Transverse colon (tissue), 4 donors: ENCODE results near the gene GPC6. TPM values are rescaled to one million over a fixed set of nuclear protein-coding genes. Genes with fewer than 3 reads are reported as not detected.

ENCODE experiments used
- DNase-seq: peaks from one replicate; pipeline ENCODE4 v3.0.0-alpha.2; 2019
- H3K27ac ChIP-seq, 4 donors: fragments of 200-600 bp; sonication (generic); 2 replicates each; pipeline ENCODE4 v1.5.1; 2016 to 2018; ENCODE audit warnings: inconsistent platforms in 4 of 4
- H3K27me3 ChIP-seq: fragments of 200-600 bp; sonication (generic); 2 replicates; pipeline ENCODE4 v1.5.1; 2017; ENCODE audit warnings: inconsistent platforms
- H3K36me3 ChIP-seq, 4 donors: fragments of 200-600 bp; sonication (generic); 2 replicates each; pipeline ENCODE4 v1.5.1; 2017 to 2019; ENCODE audit warnings: inconsistent platforms in 4 of 4
- H3K4me1 ChIP-seq, 4 donors: fragments of 200-600 bp; sonication (generic); 2 replicates each; pipeline ENCODE4 v1.5.1; 2017 to 2020; ENCODE audit warnings: inconsistent platforms in 4 of 4
- H3K4me3 ChIP-seq, 4 donors: fragments of 200-600 bp; sonication (generic); 1 replicate in 1 of 4; 2 replicates in 3 of 4; pipeline versions ENCODE4 v1.5.1 to v1.6.1; 2017 to 2019; ENCODE audit warnings: inconsistent platforms in 4 of 4
- H3K9me3 ChIP-seq, 2 donors: fragments of 200-600 bp; sonication (generic); 2 replicates each; pipeline ENCODE4 v1.5.1; 2017 to 2019; ENCODE audit warnings: inconsistent platforms in 2 of 2
- CTCF ChIP-seq, 5 experiments: fragments of 200-600 bp in 3 of 5; fragments of 450-650 bp in 2 of 5; sonication (generic) in 3 of 5; IDR thresholded peaks; 1 replicate in 2 of 5; 2 replicates in 3 of 5; pipeline ENCODE4 v1.5.1; 2016 to 2017; ENCODE audit warnings: antibody characterized with exemption in 5 of 5, inconsistent platforms in 3 of 5, mild to moderate bottlenecking in 2 of 5, moderate library complexity in 1 of 5
- EP300 ChIP-seq: sonication (generic); formaldehyde crosslinking; IDR thresholded peaks from one replicate; pipeline ENCODE4 v1.6.1; 2017; ENCODE audit warnings: antibody characterized with exemption, low read depth
- POLR2A ChIP-seq: fragments of 450-650 bp; IDR thresholded peaks from one replicate; pipeline ENCODE4 v1.6.1; 2016; ENCODE audit warnings: antibody characterized with exemption, mild to moderate bottlenecking, moderate library complexity
- POLR2AphosphoS5 ChIP-seq, 3 donors: sonication (generic); formaldehyde crosslinking; IDR thresholded peaks; one replicate each; pipeline ENCODE4 v1.6.1; 2016; ENCODE audit warnings: antibody characterized with exemption in 3 of 3
- WGBS, 2 donors: methylation state at CpG; one replicate each; pipeline ENCODE4 v1.1.5; 2018; ENCODE audit warnings: low coverage in 1 of 2; 5-methylcytosine and 5-hydroxymethylcytosine counted together
- in situ Hi-C, 4 donors: fragments of 200-750 bp; cut with MboI; loops; one replicate each; pipeline versions ENCODE4 v1.15.0 to v1.15.1; 2017; ENCODE audit warnings: low sequenced_read_pairs in 3 of 4, low pct_ligation_motif_present in 1 of 4, low pct_unique_long_range_greater_than_20kb in 1 of 4
- intact Hi-C: fragments of 100-400 bp; cut with DNase I; formaldehyde crosslinking; loops from one replicate; pipeline ENCODE4 v1.15.1; 2023; ENCODE audit warnings: low total_unique reads
- total RNA-seq, 4 donors: library from RNA; depleted of rRNA; stranded (reverse); fragments of >200 nt; gene quantifications; one replicate each; pipeline ENCODE4 v1.1.0, GENCODE V29; 2016

The GPC6 gene
- total RNA-seq, 4 donors from 2014 or later, result 0.75 to 5.7 (median 4.0) TPM

GRCh38 chr13:93398167-93399035, 171.8 kb downstream of the GPC6 start:
- Histone ChIP-seq H3K36me3 (no peaks in the 10 kb centered on the region), H3K9me3 (no peaks in the 10 kb centered on the region), H3K27me3 (no peaks in the 10 kb centered on the region), H3K4me1 (no peaks in the 10 kb centered on the region), H3K4me3 (no peak overlapping the region), H3K27ac (no peak overlapping the region)
- intact Hi-C loops, result no loop called here
- TF ChIP-seq POLR2AphosphoS5 (IDR thresholded peaks at IDR 0.05) (no peak), EP300 (no peak), CTCF (IDR thresholded peaks at IDR 0.05) (no peak), POLR2A (no peak)
- in situ Hi-C loops, result no loop called here
- no peak for DNase-seq
- 59 to 72% methylated on average over 4 of the region's 4 CpGs for WGBS, 2 donors

DNA sequence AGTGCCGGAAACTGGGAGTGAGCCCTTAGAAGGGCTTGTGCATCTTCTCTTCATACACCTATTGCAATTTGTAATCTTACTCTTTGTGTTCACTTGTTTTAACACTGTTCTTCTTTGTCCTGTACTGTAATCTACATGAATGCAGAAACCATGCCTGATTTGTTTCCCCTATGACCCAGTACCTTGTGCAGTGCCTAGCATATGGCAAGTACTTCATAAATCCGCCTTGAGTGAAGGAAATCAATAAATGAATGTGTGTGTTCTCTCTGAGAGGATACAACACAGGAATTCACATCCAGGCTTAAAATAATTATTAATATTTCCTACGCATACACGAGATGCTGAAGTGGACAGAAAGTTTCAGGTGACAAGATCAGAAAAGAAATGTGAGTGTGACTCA, 172.6 kb downstream of the GPC6 start:
- intact Hi-C loops, result no loop called here
- no peaks in the 10 kb centered on the region for H3K4me1 ChIP-seq
- no peak for DNase-seq
- no peaks in the 10 kb centered on the region for H3K9me3 ChIP-seq
- in situ Hi-C loops, result no loop called here
- no peaks in the 10 kb centered on the region for H3K27me3 ChIP-seq
- 83 to 88% methylated on average over 3 to 4 of the region's 4 CpGs for WGBS, 2 donors
- H3K4me3 ChIP-seq, result no peak overlapping the region
- H3K36me3 ChIP-seq, result no peaks in the 10 kb centered on the region
- TF ChIP-seq EP300, result no peak
- TF ChIP-seq POLR2A, result no peak
- TF ChIP-seq CTCF (IDR thresholded peaks at IDR 0.05), result no peak
- no peak for TF ChIP-seq POLR2AphosphoS5 (IDR thresholded peaks at IDR 0.05)
- no peak overlapping the region for H3K27ac ChIP-seq

- Histone ChIP-seq H3K27ac (no peak overlapping the region), H3K9me3 (no peaks in the 10 kb centered on the region), H3K36me3 (no peaks in the 10 kb centered on the region), H3K4me1 (no peaks in the 10 kb centered on the region), H3K27me3 (no peaks in the 10 kb centered on the region), H3K4me3 (no peak overlapping the region)
- intact Hi-C loops, result no loop called here
- in situ Hi-C loops, result no loop called here
- WGBS, 2 donors, result 63 to 75% methylated on average over 1 to 2 of the region's 2 CpGs
- TF ChIP-seq CTCF (IDR thresholded peaks at IDR 0.05) (no peak), POLR2A (no peak), EP300 (no peak)
- no peak for DNase-seq
These were observed 179.5 kb downstream of the GPC6 start for GRCh38 chr13:93406136-93406535.

DNA sequence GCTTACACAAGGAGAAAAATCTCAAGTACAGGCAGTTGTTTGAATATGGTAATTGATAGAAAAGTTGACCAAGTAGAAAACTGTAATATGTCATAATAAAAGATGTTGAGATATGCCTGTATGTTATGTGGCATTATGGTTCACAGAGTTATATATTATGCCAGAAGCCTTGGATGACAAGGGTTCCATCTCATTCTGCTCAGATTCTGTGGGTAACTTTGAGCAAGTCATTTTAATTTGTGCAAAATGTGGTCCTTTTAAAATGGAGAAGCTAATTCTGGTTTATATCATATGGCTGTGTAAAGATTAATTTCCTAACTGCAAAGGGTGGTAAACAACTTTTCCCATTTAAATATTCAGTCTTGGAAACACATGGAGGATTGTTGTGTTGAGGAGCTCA, 180.9 kb downstream of the GPC6 start:
- in situ Hi-C loops, result no loop called here
- intact Hi-C loops, result no loop called here
- DNase-seq, result no peak
- no peaks in the 10 kb centered on the region for H3K4me1 ChIP-seq
- H3K36me3 ChIP-seq, result no peaks in the 10 kb centered on the region
- H3K27ac ChIP-seq, result no peak overlapping the region
- H3K4me3 ChIP-seq, result no peak overlapping the region
- H3K9me3 ChIP-seq, result no peaks in the 10 kb centered on the region
- TF ChIP-seq EP300 (no peak), POLR2A (no peak), POLR2AphosphoS5 (IDR thresholded peaks at IDR 0.05) (no peak), CTCF (IDR thresholded peaks at IDR 0.05) (no peak)
- H3K27me3 ChIP-seq, result no peaks in the 10 kb centered on the region
